ENCODE results near the gene UQCR10. TPM values are rescaled to one million over a fixed set of nuclear protein-coding genes. Genes with fewer than 3 reads are reported as not detected.

Gene UQCR10
- total and polyA plus RNA-seq, 2 experiments from 2014 or later, result 78.0 to 535 TPM

DNA sequence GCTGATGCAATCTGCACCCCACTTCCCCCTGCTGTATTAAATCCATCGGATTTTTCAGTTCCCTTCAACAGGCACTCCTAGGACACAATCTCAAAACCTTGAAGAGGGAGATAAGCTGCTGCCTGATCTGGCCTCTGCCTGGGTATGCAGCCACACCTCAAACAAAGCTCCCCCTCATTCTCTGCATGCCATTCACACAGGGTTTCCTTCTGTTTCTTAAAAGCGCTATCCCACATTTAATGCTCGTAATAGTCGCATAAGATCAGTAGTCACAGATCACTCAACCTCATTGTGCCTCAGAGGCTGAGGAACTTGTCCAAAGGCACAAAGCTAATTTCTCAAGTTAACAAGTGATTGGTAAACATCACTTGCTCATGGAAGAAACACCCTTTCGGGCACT, 34.0 kb downstream of the UQCR10 start (continued):
- TF ChIP-seq, protein P1, sequence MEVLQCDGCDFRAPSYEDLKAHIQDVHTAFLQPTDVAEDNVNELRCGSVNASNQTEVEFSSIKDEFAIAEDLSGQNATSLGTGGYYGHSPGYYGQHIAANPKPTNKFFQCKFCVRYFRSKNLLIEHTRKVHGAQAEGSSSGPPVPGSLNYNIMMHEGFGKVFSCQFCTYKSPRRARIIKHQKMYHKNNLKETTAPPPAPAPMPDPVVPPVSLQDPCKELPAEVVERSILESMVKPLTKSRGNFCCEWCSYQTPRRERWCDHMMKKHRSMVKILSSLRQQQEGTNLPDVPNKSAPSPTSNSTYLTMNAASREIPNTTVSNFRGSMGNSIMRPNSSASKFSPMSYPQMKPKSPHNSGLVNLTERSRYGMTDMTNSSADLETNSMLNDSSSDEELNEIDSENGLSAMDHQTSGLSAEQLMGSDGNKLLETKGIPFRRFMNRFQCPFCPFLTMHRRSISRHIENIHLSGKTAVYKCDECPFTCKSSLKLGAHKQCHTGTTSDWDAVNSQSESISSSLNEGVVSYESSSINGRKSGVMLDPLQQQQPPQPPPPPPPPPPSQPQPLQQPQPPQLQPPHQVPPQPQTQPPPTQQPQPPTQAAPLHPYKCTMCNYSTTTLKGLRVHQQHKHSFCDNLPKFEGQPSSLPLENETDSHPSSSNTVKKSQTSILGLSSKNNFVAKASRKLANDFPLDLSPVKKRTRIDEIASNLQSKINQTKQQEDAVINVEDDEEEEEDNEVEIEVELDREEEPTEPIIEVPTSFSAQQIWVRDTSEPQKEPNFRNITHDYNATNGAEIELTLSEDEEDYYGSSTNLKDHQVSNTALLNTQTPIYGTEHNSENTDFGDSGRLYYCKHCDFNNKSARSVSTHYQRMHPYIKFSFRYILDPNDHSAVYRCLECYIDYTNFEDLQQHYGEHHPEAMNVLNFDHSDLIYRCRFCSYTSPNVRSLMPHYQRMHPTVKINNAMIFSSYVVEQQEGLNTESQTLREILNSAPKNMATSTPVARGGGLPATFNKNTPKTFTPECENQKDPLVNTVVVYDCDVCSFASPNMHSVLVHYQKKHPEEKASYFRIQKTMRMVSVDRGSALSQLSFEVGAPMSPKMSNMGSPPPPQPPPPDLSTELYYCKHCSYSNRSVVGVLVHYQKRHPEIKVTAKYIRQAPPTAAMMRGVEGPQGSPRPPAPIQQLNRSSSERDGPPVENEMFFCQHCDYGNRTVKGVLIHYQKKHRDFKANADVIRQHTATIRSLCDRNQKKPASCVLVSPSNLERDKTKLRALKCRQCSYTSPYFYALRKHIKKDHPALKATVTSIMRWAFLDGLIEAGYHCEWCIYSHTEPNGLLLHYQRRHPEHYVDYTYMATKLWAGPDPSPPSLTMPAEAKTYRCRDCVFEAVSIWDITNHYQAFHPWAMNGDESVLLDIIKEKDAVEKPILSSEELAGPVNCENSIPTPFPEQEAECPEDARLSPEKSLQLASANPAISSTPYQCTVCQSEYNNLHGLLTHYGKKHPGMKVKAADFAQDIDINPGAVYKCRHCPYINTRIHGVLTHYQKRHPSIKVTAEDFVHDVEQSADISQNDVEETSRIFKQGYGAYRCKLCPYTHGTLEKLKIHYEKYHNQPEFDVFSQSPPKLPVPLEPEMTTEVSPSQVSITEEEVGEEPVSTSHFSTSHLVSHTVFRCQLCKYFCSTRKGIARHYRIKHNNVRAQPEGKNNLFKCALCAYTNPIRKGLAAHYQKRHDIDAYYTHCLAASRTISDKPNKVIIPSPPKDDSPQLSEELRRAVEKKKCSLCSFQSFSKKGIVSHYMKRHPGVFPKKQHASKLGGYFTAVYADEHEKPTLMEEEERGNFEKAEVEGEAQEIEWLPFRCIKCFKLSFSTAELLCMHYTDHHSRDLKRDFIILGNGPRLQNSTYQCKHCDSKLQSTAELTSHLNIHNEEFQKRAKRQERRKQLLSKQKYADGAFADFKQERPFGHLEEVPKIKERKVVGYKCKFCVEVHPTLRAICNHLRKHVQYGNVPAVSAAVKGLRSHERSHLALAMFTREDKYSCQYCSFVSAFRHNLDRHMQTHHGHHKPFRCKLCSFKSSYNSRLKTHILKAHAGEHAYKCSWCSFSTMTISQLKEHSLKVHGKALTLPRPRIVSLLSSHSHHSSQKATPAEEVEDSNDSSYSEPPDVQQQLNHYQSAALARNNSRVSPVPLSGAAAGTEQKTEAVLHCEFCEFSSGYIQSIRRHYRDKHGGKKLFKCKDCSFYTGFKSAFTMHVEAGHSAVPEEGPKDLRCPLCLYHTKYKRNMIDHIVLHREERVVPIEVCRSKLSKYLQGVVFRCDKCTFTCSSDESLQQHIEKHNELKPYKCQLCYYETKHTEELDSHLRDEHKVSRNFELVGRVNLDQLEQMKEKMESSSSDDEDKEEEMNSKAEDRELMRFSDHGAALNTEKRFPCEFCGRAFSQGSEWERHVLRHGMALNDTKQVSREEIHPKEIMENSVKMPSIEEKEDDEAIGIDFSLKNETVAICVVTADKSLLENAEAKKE (CRISPR knock-in tag; IDR thresholded peaks at IDR 0.05), result no peak
- TF ChIP-seq EZH2phosphoT487 (IDR thresholded peaks at IDR 0.05; ENCODE audit: unreplicated experiment) (no peak), NANOG (IDR thresholded peaks at IDR 0.05; ENCODE audit: borderline replicate concordance) (no peak)

DNA sequence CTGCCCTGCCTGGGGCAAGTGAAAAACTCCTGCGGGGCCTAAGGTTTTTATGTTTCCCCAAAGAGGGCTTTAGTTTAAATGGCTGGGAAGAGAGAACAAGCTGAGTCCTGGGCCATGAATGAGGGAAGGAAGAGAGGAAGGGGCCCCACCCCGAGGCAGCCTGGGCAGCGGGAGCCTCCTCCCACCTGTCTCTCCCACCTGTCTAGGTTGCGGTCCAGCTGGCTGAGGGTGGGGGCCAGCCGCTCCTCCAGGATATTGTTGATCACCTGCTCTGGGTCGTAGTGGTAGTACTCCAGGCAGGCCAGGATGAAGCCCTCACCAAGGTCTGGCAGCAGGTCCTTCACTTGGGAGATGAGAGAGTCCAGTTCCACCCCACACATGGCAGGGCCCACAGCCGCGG, 34.6 kb downstream of the UQCR10 start:
- Histone ChIP-seq H3K4me3 (no peak overlapping the region), H3F3A (replicated peaks; ENCODE audit: low read depth) (no peaks in the 10 kb centered on the region), H3K4me2 (no peak overlapping the region), H4K20me1 (replicated peaks; ENCODE audit: insufficient read depth) (no peaks in the 10 kb centered on the region), H3K9me2 (ENCODE audit: insufficient read depth) (no peaks in the 10 kb centered on the region), H2AFZ (no peak overlapping the region), H3K27me3 (ENCODE audit: insufficient read depth) (no peaks in the 10 kb centered on the region), H3K36me3 (ENCODE audit: insufficient read depth) (peaks cover 4% of the 10 kb centered on the region), H3K4me1 (ENCODE audit: insufficient read depth) (no peaks in the 10 kb centered on the region; the same call in 1 of the 2 replicates), H3K79me2 (replicated peaks; ENCODE audit: insufficient read depth) (no peaks in the 10 kb centered on the region), H3K27ac (ENCODE audit: low read depth) (0 out of 2 replicates have a peak overlapping the region, but pooled peaks have one; percentile 45)
- Mint-ChIP-seq H3K4me1 (peaks cover 5% of the 10 kb centered on the region; the same call in 2 of the 3 replicates), H3K9me3 (no peaks in the 10 kb centered on the region), H3K27me3 (ENCODE audit: insufficient read depth, low read depth, poor library complexity) (peaks cover 4% of the 10 kb centered on the region), H3K27ac (0 out of 2 replicates have a peak overlapping the region, but pooled peaks have one; percentile 30), H3K36me3 (ENCODE audit: low read depth) (peaks cover 24% of the 10 kb centered on the region), H3K4me3 (no peak overlapping the region)
- ATAC-seq (no peak), DNase-seq (ENCODE audit: low spot score) (no peak)
- no peak for TF ChIP-seq CREB1 (CRISPR knock-in tag; IDR thresholded peaks at IDR 0.05; ENCODE audit: low read depth)
- no peak for TF ChIP-seq ZNF331 (CRISPR knock-in tag; IDR thresholded peaks at IDR 0.05; ENCODE audit: low read depth)
- no peak for TF ChIP-seq EZH2 (IDR thresholded peaks at IDR 0.05; ENCODE audit: low read depth, unreplicated experiment)
- TF ChIP-seq, protein P1 (CRISPR knock-in tag; IDR thresholded peaks at IDR 0.05), result no peak
- TF ChIP-seq, protein P2, sequence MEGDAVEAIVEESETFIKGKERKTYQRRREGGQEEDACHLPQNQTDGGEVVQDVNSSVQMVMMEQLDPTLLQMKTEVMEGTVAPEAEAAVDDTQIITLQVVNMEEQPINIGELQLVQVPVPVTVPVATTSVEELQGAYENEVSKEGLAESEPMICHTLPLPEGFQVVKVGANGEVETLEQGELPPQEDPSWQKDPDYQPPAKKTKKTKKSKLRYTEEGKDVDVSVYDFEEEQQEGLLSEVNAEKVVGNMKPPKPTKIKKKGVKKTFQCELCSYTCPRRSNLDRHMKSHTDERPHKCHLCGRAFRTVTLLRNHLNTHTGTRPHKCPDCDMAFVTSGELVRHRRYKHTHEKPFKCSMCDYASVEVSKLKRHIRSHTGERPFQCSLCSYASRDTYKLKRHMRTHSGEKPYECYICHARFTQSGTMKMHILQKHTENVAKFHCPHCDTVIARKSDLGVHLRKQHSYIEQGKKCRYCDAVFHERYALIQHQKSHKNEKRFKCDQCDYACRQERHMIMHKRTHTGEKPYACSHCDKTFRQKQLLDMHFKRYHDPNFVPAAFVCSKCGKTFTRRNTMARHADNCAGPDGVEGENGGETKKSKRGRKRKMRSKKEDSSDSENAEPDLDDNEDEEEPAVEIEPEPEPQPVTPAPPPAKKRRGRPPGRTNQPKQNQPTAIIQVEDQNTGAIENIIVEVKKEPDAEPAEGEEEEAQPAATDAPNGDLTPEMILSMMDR (conservative IDR thresholded peaks at IDR 0.05; ENCODE audit: low read depth in 2 of 2), result no peak
